T-helper 1 cell treated with Interleukin-12 subunit alpha and Interleukin-12 subunit beta and Interleukin-4 antibody, amounts not matched to agents 30 μg/mL and 1 μg/mL, for 36 hours (primary cell): ENCODE measurements around the gene PABPC1L.

ENCODE experiments used
- H3K27ac Mint-ChIP-seq: one replicate; pipeline ENCODE4 v1.8.0; 2021; ENCODE audit warnings: mild to moderate bottlenecking, mixed read lengths
- H3K27me3 Mint-ChIP-seq: one replicate; pipeline ENCODE4 v1.8.0; 2021; ENCODE audit warnings: low read depth, mixed read lengths
- H3K36me3 Mint-ChIP-seq: one replicate; pipeline ENCODE4 v1.8.0; 2021; ENCODE audit warnings: low read depth, mixed read lengths
- H3K4me1 Mint-ChIP-seq: one replicate; pipeline ENCODE4 v1.8.0; 2021; ENCODE audit warnings: low read depth, mixed read lengths
- H3K4me3 Mint-ChIP-seq: one replicate; pipeline ENCODE4 v1.8.0; 2021; ENCODE audit warnings: mild to moderate bottlenecking, moderate library complexity, mixed read lengths
- H3K9me3 Mint-ChIP-seq: one replicate; pipeline ENCODE4 v1.8.0; 2021; ENCODE audit warnings: mixed read lengths

Gene PABPC1L

DNA sequence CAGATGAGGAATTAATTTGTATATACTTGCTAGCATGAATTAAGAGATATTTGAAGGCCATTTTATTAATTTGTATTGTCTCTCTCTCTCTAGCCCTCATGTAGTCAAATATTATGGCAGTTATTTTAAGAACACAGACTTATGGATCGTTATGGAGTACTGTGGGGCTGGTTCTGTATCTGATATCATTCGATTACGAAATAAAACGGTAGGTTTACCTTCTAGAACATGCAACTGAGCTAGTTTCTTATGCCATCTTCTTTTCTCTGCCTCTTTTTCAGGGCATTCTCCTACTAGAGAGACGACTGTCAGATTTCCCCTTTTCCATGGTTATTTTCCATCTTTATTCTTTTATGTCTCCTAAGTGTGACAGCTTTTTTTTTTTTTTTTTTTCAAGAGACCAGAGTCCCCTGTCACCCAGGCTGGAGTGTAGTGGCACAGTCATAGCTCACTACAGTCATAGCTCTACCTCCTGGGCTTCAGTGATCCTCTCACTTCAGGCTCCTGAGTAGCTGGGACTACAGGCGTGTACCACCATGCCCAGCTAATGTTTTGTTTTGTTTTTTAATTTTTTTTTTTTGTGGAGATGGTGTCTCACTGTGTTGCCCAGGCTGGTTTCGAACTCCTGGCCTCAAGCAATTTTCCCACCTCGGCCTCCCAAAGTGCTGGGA lies 72.0 kb downstream of the PABPC1L start:
- Mint-ChIP-seq H3K4me3 (no peak overlapping the region), H3K27ac (peak overlapping the region; percentile 31), H3K4me1 (peaks cover 52% of the 10 kb centered on the region), H3K27me3 (no peaks in the 10 kb centered on the region), H3K9me3 (no peaks in the 10 kb centered on the region), H3K36me3 (peaks cover 65% of the 10 kb centered on the region)

DNA sequence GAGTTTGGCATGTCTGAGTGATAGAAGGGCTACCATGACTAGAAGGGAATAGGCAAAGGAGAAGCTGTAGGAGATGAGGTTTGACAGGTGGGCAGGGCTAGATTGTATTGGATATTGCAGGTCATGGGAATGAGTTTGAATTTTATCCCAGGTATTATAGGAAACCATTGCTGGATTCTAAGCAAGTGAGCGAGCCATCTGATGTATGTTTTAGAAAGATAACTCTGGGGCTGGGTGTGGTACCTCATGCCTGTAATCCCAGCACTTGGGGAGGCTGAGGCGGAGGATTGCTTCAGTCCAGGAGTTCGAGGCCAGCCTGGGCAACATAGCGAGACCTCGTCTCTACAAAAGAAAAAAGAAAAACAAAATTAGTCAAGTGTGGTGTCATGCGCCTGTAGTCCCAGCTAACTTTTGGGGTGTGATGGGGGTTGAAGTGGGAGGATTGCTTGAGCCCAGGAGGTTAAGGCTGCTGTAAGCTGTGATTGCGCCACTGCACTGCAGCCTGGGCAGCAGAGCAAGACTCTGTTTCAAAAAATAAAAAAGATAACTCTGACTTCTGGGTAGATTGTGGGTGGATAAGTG lies 73.3 kb downstream of the PABPC1L start:
- H3K27me3 Mint-ChIP-seq, result no peaks in the 10 kb centered on the region
- peaks cover 53% of the 10 kb centered on the region for H3K36me3 Mint-ChIP-seq
- H3K4me3 Mint-ChIP-seq, result no peak overlapping the region
- peaks cover 41% of the 10 kb centered on the region for H3K4me1 Mint-ChIP-seq
- H3K9me3 Mint-ChIP-seq, result no peaks in the 10 kb centered on the region
- peak overlapping the region; percentile 27 for H3K27ac Mint-ChIP-seq

DNA sequence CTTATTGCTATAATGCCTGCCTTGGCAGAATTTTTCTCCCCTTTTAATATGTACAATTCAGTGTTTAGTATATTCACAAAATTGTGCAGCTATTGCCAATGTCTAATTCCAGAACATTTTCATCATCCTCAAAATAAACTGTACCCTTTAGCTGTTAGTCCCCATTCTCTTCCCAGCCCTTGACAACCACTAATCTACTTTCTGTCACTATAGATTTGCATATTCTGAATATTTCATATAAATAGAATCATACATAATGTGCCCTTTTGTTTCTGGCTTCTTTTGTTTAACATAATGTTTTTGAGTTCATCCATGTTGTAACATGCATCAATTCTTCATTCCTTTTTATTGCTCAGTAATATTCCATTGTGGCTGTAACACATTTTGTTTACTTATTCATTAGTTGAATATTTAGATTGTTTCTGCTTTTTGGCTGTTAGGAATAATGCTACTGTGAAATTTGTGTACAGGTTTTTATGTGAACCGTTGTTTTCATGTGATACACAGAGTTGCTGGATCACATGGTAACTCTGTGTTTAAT lies 78.8 kb downstream of the PABPC1L start:
- Mint-ChIP-seq H3K9me3 (no peaks in the 10 kb centered on the region), H3K4me1 (peaks cover 51% of the 10 kb centered on the region), H3K36me3 (peaks cover 44% of the 10 kb centered on the region), H3K27me3 (no peaks in the 10 kb centered on the region), H3K4me3 (no peak overlapping the region), H3K27ac (no peak overlapping the region)
